ENCODE measurements around the gene MIPOL1. TPM values are rescaled to one million over a fixed set of nuclear protein-coding genes. Genes with fewer than 3 reads are reported as not detected.

MIPOL1 gene
- total and polyA plus RNA-seq, 12 donors, result 1.1 to 9.2 (median 5.4) TPM

GRCh38 chr14:37585101-37585511 lies 387.4 kb downstream of the MIPOL1 start:
- intact Hi-C loops (cut with DNase I), result no loop called here
- no peak overlapping the region for H3K27ac ChIP-seq
- WGBS, 2 donors, result 4 to 6% methylated on average over 23 of the region's 23 CpGs
- peaks cover 0 to 33% (median 10%) of the 10 kb centered on the region in 9 donors for H3K4me1 ChIP-seq
- TF ChIP-seq, protein P1, sequence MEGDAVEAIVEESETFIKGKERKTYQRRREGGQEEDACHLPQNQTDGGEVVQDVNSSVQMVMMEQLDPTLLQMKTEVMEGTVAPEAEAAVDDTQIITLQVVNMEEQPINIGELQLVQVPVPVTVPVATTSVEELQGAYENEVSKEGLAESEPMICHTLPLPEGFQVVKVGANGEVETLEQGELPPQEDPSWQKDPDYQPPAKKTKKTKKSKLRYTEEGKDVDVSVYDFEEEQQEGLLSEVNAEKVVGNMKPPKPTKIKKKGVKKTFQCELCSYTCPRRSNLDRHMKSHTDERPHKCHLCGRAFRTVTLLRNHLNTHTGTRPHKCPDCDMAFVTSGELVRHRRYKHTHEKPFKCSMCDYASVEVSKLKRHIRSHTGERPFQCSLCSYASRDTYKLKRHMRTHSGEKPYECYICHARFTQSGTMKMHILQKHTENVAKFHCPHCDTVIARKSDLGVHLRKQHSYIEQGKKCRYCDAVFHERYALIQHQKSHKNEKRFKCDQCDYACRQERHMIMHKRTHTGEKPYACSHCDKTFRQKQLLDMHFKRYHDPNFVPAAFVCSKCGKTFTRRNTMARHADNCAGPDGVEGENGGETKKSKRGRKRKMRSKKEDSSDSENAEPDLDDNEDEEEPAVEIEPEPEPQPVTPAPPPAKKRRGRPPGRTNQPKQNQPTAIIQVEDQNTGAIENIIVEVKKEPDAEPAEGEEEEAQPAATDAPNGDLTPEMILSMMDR (IDR thresholded peaks at IDR 0.05), result no peak
- H3K36me3 ChIP-seq, result no peaks in the 10 kb centered on the region
- DNase-seq (no peak), ATAC-seq (peak in 1 of 8 donors; percentile 12)
- H3K27me3 ChIP-seq, result peaks cover 16 to 98% (median 92%) of the 10 kb centered on the region in 7 donors
- H3K9me3 ChIP-seq, result no peaks in the 10 kb centered on the region
- H3K4me3 ChIP-seq, result no peak overlapping the region

GRCh38 chr14:37585971-37586796 lies 388.4 kb downstream of the MIPOL1 start:
- no peak for DNase-seq
- no peaks in the 10 kb centered on the region for H3K9me3 ChIP-seq
- intact Hi-C loops (cut with DNase I), result no loop called here
- H3K36me3 ChIP-seq, result no peaks in the 10 kb centered on the region
- TF ChIP-seq, protein P1 (IDR thresholded peaks at IDR 0.05), result no peak
- peaks cover 0 to 33% (median 10%) of the 10 kb centered on the region in 9 donors for H3K4me1 ChIP-seq
- WGBS, 2 donors, result 2 to 6% methylated on average over 10 of the region's 10 CpGs
- ATAC-seq, result no peak
- no peak overlapping the region for H3K27ac ChIP-seq
- peaks cover 17 to 99% (median 98%) of the 10 kb centered on the region in 7 donors for H3K27me3 ChIP-seq
- H3K4me3 ChIP-seq, result no peak overlapping the region

GRCh38 chr14:37586797-37587130 lies 389.0 kb downstream of the MIPOL1 start:
- H3K36me3 ChIP-seq, result no peaks in the 10 kb centered on the region
- H3K4me1 ChIP-seq, result peaks cover 0 to 38% (median 10%) of the 10 kb centered on the region in 9 donors
- intact Hi-C loops (cut with DNase I), result no loop called here
- no peak for ATAC-seq
- no peak for DNase-seq
- 0 to 1% methylated on average over 1 of the region's 1 CpG for WGBS, 2 donors
- H3K9me3 ChIP-seq, result no peaks in the 10 kb centered on the region
- H3K27ac ChIP-seq, result no peak overlapping the region
- peaks cover 22 to 99% (median 98%) of the 10 kb centered on the region in 7 donors for H3K27me3 ChIP-seq
- TF ChIP-seq, protein P1 (IDR thresholded peaks at IDR 0.05), result no peak
- H3K4me3 ChIP-seq, result no peak overlapping the region

DNA sequence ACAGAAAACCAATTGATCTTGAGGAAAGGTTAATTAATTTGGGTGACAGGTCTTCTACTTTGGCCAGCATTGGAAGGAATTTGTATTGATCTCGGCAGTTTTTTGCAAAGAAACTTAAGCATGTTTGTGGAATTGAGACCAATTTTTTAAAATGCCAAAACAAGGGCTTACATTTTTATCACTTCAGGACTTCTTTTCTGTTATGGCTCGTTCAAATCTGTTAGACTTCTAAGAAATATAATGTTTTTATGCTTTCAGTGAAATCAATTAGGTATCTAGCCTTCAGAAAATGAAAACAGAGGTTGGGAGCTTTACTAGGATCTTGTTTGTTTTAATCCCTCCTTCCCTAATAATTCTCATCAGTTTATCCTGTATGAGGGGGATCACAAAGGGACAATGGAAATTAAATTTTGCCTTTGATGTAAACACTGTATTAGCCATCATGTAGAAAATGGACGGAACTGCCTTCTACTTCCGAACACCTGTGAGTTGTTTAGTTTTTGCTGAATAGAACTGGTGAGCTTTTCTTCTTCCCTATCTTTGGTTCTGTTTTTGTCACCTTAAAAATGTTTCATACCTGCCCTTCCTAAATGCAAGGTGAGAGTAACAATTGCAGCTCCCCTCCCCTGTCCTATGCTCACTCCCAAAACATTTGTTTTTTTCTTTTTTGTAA lies 389.5 kb downstream of the MIPOL1 start:
- H3K9me3 ChIP-seq, result no peaks in the 10 kb centered on the region
- intact Hi-C loops (cut with DNase I), result no loop called here
- WGBS, 2 donors, result 6 to 9% methylated on average over 4 of the region's 4 CpGs
- H3K36me3 ChIP-seq, result no peaks in the 10 kb centered on the region
- H3K27me3 ChIP-seq, result peaks cover 27 to 99% (median 98%) of the 10 kb centered on the region in 7 donors
- no peak overlapping the region for H3K4me3 ChIP-seq
- no peak for DNase-seq
- H3K4me1 ChIP-seq, result peaks cover 0 to 43% (median 12%) of the 10 kb centered on the region in 9 donors
- H3K27ac ChIP-seq, result no peak overlapping the region
- TF ChIP-seq, protein P1 (IDR thresholded peaks at IDR 0.05), result no peak
- no peak for ATAC-seq
